HG03439 (cell line): Measurements from ENCODE around the gene AMN1.

ENCODE experiments used
- ATAC-seq: cut with Tn5 transposase; IDR thresholded peaks from one replicate; pipeline ENCODE4 v1.9.1; 2021; ENCODE audit warnings: mild to moderate bottlenecking, moderate library complexity; ENCODE audit not compliant: unreplicated experiment

The AMN1 gene

GRCh38 chr12:31633464-31633863 is 95.4 kb downstream of the AMN1 start:
- no peak for ATAC-seq

GRCh38 chr12:31631809-31632208 is 97.0 kb downstream of the AMN1 start:
- ATAC-seq: no peak

DNA sequence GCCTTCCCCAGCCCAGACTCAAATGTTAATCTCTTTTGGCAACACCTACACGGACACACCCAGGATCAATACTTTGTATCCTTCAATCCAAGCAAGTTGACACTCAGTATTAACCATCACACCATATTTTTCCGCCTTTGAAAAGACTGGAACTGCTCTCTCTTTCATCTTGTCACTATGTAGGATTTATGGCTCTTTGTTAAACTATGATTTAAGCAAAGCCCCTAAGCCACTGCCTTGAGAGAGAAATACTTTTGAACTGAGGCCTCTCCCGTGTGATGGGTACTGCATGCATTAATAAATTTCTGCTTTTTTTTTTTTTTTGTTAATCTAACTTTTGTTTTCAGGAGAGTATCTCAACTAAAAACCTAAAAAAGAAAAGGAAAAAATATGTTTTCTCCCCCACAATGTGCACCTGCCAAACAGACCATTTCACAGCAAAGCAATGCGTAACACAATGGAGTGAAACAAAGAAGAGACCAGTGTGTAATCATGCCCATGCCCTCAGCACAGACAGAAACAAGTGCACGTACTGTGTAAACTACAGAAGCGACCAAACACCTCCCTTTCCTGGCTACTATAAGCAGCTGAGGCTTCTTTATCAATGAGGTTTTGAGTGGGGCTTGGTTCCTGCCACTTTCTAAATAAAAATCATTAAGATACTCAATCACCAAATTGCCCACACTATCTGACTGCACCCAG is 97.6 kb downstream of the AMN1 start:
- ATAC-seq: no peak

DNA sequence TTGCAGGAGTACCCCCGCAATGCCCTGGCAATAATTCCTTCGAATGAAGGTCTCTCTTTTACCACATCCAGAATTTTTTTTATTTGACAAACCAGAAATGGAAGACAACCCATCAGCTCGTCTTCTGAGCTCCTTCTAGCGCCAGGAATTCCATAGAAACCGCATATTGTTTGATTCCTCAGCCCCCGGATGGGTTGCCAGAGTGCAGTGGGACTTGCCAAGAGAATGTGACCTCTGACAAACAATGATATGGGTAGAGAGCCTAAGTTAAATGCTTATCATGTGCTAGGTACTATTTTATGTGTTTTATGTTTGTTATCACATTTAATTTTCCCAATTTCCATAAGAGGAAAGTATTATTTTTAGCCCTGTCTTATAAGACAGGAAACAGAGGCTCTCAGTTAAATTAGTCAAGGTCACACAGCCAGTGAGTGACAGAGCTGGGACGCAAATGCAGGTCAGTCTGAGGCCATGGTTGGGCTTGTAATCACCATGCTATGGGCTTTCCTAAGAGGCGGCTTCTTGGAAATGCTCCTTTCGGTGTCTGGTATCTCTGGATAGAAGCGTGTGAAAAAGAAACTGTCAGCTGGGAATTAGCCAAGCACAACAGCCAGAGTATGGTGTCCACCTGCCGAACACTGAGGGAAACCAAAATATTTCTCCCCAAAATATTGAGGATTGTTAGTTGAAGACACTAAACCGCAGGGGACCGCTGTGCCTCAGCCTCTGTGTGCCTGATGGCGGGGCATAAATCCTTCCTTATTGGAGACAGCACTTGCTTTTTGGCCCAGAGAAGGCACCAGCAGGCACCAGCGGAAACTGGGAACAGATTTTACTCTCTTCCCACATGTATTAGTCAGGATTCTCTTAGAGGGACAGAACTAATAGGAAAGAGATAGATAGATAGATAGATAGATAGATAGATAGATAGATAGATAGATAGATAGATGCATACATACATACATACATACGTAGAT is 98.8 kb downstream of the AMN1 start:
- no peak for ATAC-seq

DNA sequence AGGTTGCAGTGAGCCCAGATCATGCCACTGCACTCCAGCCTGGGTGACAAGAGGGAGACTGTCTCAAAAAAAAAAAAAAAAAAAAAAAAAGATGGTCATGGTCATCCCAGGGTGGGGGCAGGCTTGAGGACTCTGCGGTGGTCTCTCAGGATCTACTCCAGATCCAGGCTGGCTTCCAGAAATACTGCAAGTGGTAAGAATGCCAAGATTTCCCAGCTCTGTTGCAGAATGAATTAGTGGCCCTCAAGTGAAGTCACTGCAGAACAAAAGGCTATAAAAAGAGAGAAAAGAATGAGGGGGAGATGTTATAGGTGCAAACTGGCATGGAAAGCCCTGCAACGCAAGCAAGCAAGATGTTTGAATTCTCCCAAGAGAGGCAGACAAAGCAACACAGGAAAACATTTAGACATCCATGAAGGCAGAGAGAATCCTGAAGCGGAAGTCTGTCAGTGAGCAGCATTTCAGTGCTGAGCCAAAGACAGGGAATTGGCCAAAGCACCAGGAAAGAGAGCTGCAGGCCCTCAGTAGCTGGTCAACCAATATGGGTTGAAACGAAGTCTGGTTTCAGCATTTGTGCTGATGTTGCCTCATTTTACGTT is 101.3 kb downstream of the AMN1 start:
- ATAC-seq: no peak

GRCh38 chr12:31626270-31626995 is 102.4 kb downstream of the AMN1 start:
- ATAC-seq: no peak

DNA sequence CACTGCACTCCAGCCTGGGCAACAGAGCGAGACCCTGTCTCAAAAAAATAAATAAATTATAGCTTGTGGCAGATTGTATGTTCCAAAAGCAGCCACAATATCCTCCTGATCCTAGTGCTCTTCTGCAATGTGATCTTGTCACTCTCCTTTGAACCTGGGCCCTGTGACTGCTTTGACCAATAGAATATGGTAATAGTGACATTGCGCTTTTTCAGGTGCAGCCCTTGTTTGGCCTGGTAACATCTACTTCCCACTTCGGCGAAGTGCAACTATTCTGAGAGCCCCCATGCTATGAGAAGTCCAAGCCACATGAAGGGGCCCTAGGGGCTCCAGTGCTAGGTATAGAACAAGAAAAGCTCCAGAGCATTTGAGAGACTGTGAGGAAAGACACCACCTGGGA is 106.8 kb downstream of the AMN1 start:
- ATAC-seq: no peak
